ENCODE results near the gene NUMA1. TPM values are rescaled to one million over a fixed set of nuclear protein-coding genes. Genes with fewer than 3 reads are reported as not detected.

NUMA1 gene
- total and polyA plus RNA-seq, 2 experiments from 2014 or later = 33.2 to 104 TPM

- TF ChIP-seq ZNF462 (CRISPR knock-in tag; IDR thresholded peaks at IDR 0.05) (no peak), ZNF331 (CRISPR knock-in tag; IDR thresholded peaks at IDR 0.05; ENCODE audit: low read depth) (no peak)
Observed at GRCh38 chr11:71971680-71972079, 108.7 kb downstream of the NUMA1 start (continued).

GRCh38 chr11:71964641-71965040 is 115.7 kb downstream of the NUMA1 start:
- Histone ChIP-seq H3K4me2 (no peak overlapping the region), H3K4me3 (no peak overlapping the region), H3K27ac (ENCODE audit: low read depth) (no peak overlapping the region), H3K27me3 (ENCODE audit: insufficient read depth) (no peaks in the 10 kb centered on the region), H3K4me1 (ENCODE audit: insufficient read depth) (no peaks in the 10 kb centered on the region), H3K79me2 (replicated peaks; ENCODE audit: insufficient read depth) (peaks cover 11% of the 10 kb centered on the region), H3F3A (replicated peaks; ENCODE audit: low read depth) (no peaks in the 10 kb centered on the region), H3K36me3 (ENCODE audit: insufficient read depth) (peaks cover 11% of the 10 kb centered on the region; the same call in 1 of the 2 replicates), H4K20me1 (replicated peaks; ENCODE audit: insufficient read depth) (peaks cover 9% of the 10 kb centered on the region), H3K9me2 (ENCODE audit: insufficient read depth) (no peaks in the 10 kb centered on the region), H2AFZ (no peak overlapping the region)
- no peak for DNase-seq (ENCODE audit: low spot score)
- ATAC-seq = no peak
- H3K4me1 Mint-ChIP-seq = no peaks in the 10 kb centered on the region
- no peaks in the 10 kb centered on the region for H3K9me3 Mint-ChIP-seq
- H3K36me3 Mint-ChIP-seq (ENCODE audit: low read depth) = peaks cover 32% of the 10 kb centered on the region
- no peak overlapping the region for H3K27ac Mint-ChIP-seq
- no peaks in the 10 kb centered on the region for H3K27me3 Mint-ChIP-seq (ENCODE audit: insufficient read depth, low read depth, poor library complexity)
- no peak overlapping the region for H3K4me3 Mint-ChIP-seq
- no peak for TF ChIP-seq CTCF (conservative IDR thresholded peaks at IDR 0.05; ENCODE audit: low read depth in 2 of 2)
- no peak for TF ChIP-seq STAT1 (IDR thresholded peaks at IDR 0.05; ENCODE audit: unreplicated experiment)
- TF ChIP-seq ZNF331 (CRISPR knock-in tag; IDR thresholded peaks at IDR 0.05; ENCODE audit: low read depth) = no peak
- no peak for TF ChIP-seq ZNF114 (CRISPR knock-in tag; IDR thresholded peaks at IDR 0.05)
- no peak for TF ChIP-seq EZH2 (IDR thresholded peaks at IDR 0.05; ENCODE audit: low read depth, unreplicated experiment)
- TF ChIP-seq POLR2AphosphoS5 (IDR thresholded peaks at IDR 0.05; ENCODE audit: low read depth) = no peak
- no peak for TF ChIP-seq EZH2phosphoT487 (IDR thresholded peaks at IDR 0.05; ENCODE audit: unreplicated experiment)
- TF ChIP-seq NANOG (IDR thresholded peaks at IDR 0.05; ENCODE audit: borderline replicate concordance) = no peak
- no peak for TF ChIP-seq REST (IDR thresholded peaks at IDR 0.05; ENCODE audit: unreplicated experiment)
